Stimulated activated CD8-positive, alpha-beta memory T cell treated with anti-CD3 and anti-CD28 coated beads, Interleukin-4, amount 100 ng/mL, for 1 hour (primary cell): ENCODE data around the gene KRTAP3-2.

Experiments used
- DNase-seq, 2 donors: peaks; one replicate each; pipeline ENCODE4 v3.0.0-alpha.2; 2020; ENCODE audit warnings: low read depth in 2 of 2, low spot score in 1 of 2

Gene KRTAP3-2

GRCh38 chr17:40966848-40967247 lies 32.9 kb downstream of the KRTAP3-2 start, which contains the start of gene KRT39:
Gene KRT39 (minus strand): TSS chr17:40966948. CDS start chr17:40966856, 92 bp downstream.
- no peak for DNase-seq

DNA sequence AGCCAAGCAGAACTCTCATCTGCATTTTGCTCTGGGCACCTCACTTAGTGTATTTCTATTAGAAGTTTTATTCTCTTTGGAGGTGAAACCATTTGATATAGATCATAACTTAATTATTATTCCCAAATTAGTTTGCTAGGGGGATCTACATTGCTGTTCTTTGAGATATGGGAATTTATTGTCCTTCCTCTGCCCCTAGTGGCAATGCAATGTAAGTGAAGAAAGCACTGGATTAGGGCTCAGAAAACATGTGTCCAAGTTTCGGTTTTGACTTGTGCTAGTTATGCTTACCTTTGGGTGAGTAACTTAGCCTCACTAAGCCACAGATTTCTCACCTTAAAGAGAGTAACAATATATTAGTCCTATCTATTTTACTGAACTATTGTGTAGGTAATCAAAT lies 35.9 kb downstream of the KRTAP3-2 start:
- DNase-seq: no peak

DNA sequence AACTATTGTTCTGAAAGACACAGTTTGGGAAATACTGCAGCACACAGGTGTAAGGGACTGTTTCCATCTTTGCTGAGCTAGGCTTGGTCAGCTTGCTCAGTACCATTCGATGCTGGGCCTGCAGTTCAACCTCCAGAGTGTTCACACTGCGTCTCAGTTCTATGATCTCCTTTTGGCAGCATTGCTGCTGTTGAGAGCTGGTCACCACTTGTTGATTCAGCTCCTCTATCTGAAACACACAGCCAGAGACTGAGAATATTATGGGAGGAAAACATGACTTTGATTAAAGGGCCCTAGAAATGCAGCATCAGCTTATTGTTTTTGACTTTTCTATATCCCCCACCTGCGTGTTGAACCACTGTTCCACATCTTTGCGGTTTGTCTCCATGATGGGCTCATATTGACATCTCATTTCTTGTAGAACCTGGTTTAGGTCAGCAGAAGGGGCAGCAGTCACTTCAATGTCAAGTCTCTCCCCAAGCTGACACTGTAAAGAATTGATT lies 37.6 kb downstream of the KRTAP3-2 start:
- no peak for DNase-seq

GRCh38 chr17:40961591-40961990 lies 38.1 kb downstream of the KRTAP3-2 start:
- DNase-seq: no peak

GRCh38 chr17:40960144-40960543 lies 39.6 kb downstream of the KRTAP3-2 start:
- DNase-seq: no peak

GRCh38 chr17:40958086-40958953 lies 41.4 kb downstream of the KRTAP3-2 start:
- DNase-seq: no peak

DNA sequence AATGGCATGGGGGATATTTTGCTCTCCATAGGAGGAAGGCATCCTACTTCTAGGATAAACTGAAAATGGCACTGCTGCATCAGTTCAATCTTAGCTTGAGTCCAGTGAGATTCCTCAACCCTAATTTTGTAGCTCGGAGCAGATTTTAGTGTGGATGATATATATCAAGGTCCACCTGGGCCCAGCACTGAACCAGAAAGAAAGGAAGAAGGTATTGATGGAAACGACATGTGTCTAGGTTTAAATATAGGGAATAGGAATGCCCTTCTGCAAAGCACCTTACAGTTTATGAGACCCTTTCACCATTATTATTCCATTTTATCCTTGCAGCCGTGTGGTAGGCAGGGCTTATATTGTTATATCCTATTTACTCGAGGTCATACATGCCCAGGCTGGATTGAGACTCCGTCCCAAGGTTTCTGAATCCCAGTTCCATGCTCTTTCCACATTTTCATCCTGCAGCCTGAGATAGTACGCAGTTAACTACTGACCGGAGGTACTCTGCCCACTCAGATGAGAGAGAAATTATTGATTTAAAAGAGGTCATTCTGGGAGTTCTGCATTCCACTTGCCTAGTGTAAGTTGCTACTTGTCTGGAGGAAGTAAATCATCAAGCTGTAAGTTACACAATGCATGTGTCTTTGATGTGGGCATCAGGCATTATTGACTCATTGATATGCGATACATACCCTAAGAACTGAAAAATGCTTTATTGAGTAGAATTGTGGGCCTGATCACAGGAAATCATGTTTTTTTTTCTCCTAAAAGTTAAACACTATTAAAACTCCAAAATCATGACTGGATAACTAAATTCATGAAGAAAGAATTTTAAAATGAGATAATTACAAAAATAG lies 43.1 kb downstream of the KRTAP3-2 start:
- DNase-seq: no peak

DNA sequence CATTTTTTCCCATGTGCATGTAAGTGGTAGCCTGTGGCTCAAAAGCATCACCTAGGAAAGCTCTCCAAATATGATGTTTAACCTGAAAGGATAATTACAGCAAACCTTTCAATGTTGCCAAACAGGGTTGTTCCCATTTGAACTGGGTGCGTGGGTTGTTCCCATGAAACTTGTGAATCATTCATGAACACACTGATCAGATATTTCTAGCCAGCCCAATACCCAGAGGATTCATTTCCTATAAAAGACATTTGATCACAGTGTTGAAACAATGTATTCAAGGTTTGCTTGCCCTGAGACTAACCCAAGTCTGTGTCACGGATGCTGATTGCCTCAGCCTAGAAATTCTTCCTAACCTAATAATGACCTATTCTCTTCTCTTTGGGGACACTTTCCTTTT lies 45.8 kb downstream of the KRTAP3-2 start:
- no peak for DNase-seq

DNA sequence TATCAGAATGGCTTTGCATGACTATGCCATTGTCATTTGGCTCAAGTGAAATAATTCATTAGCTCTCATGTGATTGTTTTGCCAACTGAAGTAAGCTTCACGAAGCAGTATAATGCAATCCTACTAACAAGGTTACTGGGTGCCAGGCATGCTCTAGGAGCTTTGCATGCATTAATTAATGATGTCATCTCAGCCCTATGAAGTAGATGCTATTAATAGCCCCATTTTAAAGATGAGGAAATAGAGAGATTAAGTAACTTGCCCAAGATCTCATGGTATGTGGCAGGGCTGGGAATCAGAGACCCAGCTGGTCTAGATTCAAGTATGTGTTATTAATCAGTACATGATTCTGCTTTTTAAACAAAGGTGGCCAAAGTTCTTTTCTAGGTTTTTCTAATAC lies 47.0 kb downstream of the KRTAP3-2 start:
- no peak for DNase-seq

- DNase-seq: no peak
These were observed 47.6 kb downstream of the KRTAP3-2 start for GRCh38 chr17:40952154-40952553.

DNA sequence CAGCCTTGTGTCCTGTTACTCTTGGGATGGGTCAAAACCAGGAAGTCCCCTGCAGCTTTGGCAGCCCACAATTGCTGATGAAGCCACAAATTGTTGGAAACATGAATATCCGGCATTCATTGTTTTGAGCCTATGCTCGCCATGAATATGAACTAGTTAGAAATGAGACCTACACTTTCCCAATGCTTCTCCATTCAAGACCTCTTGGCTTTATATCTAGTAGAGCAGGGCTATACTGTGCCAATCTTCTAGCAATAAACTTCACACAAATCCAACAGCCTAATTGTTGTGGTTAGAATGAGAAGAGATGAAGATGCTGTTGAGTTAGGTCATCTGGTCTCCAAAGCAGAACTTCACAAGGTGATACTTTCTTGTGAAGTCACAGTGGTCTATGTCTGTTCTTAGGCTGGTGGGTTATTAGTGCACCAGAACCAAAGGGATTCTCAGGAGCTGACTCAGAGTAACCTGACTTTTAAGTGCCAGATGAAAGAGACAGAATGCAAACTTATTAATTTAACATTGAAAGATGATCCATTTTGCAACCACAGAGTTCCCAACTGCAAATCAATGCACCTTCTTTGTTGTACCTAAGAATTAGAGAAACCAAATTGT lies 48.6 kb downstream of the KRTAP3-2 start:
- DNase-seq: no peak

GRCh38 chr17:40950176-40950575 lies 49.5 kb downstream of the KRTAP3-2 start:
- no peak for DNase-seq

DNA sequence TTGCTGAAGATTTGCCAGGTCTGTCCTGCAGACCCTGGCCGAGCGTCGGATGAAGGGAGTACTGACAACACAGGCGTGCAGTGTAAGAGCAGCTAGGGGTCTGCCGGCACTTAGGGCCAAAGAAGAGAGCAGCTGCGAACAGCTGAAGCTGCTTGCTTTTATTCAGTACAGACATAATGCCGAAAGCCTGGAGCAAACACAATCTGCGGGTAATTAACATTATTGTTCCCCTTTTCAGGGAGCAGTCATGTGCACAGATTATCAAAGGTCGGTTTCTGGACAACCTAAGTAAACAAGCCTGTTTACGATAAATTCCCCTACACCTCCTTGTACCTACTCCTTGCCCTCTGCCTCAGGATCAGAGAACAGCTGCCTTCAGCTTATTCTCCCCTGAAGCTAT lies 50.3 kb downstream of the KRTAP3-2 start:
- DNase-seq: no peak
